CD14-positive monocyte (primary cell): Measurements from ENCODE around the gene SPTBN1. TPM values are rescaled to one million over a fixed set of nuclear protein-coding genes. Genes with fewer than 3 reads are reported as not detected.

Experiments used
- DNase-seq, 3 donors: peaks; one replicate each; pipeline ENCODE4 v3.0.0-alpha.2; 2011 to 2022
- H2AFZ ChIP-seq: 2 replicates; pipeline ENCODE4 v1.6.0; 2012; ENCODE audit warnings: mild to moderate bottlenecking, low read depth, low read length, inconsistent platforms; ENCODE audit not compliant: insufficient read depth, poor library complexity, severe bottlenecking
- H3K27ac ChIP-seq, 2 donors: 1 replicate in 1 of 2; 2 replicates in 1 of 2; pipeline ENCODE4 v1.5.1; 2012 to 2013; ENCODE audit warnings: low read length in 2 of 2, control low read depth in 1 of 2, inconsistent platforms in 1 of 2, low read depth in 1 of 2, mild to moderate bottlenecking in 1 of 2
- H3K27me3 ChIP-seq, 2 donors: one replicate each; pipeline versions ENCODE4 v1.6.0 to v1.6.1; 2011 to 2013; ENCODE audit warnings: low read length in 2 of 2; ENCODE audit not compliant: control insufficient read depth in 2 of 2, insufficient read depth in 2 of 2
- H3K36me3 ChIP-seq, 2 donors: replicated peaks in 1 of 2; 1 replicate in 1 of 2; 2 replicates in 1 of 2; pipeline versions ENCODE4 v1.5.1 to v1.6.1; 2012 to 2013; ENCODE audit warnings: low read length in 2 of 2, control low read depth in 1 of 2, inconsistent platforms in 1 of 2, mild to moderate bottlenecking in 1 of 2; ENCODE audit not compliant: insufficient read depth in 2 of 2, control insufficient read depth in 1 of 2
- H3K4me1 ChIP-seq, 2 donors: 1 replicate in 1 of 2; 2 replicates in 1 of 2; pipeline versions ENCODE4 v1.5.1 to v1.6.1; 2012 to 2013; ENCODE audit warnings: low read length in 2 of 2, control low read depth in 1 of 2, inconsistent platforms in 1 of 2, mild to moderate bottlenecking in 1 of 2, moderate library complexity in 1 of 2; ENCODE audit not compliant: insufficient read depth in 2 of 2, control insufficient read depth in 1 of 2
- H3K4me2 ChIP-seq: replicated peaks from 2 replicates; pipeline ENCODE3; 2012; ENCODE audit warnings: low read length, moderate library complexity, mild to moderate bottlenecking; ENCODE audit not compliant: poor library complexity, severe bottlenecking; ENCODE audit errors: extremely low read depth
- H3K4me3 ChIP-seq, 3 experiments: fragments of 200-600 bp in 1 of 3; sonication (generic) in 1 of 3; replicated peaks in 1 of 3; 1 replicate in 2 of 3; 2 replicates in 1 of 3; pipeline ENCODE4 v1.5.1; 2011 to 2013; ENCODE audit warnings: low read length in 3 of 3, mild to moderate bottlenecking in 3 of 3, control low read depth in 2 of 3, low read depth in 2 of 3, inconsistent platforms in 1 of 3, moderate library complexity in 1 of 3
- H3K79me2 ChIP-seq: 2 replicates; pipeline ENCODE4 v1.6.0; 2012; ENCODE audit warnings: mild to moderate bottlenecking, control low read depth, inconsistent platforms, low read length, moderate library complexity; ENCODE audit not compliant: insufficient read depth
- H3K9ac ChIP-seq: 2 replicates; pipeline ENCODE4 v1.6.0; 2017; ENCODE audit warnings: low read length, mild to moderate bottlenecking; ENCODE audit not compliant: insufficient read depth, poor library complexity, severe bottlenecking
- H3K9me3 ChIP-seq, 2 donors: replicated peaks in 1 of 2; 1 replicate in 1 of 2; 2 replicates in 1 of 2; pipeline versions ENCODE4 v1.5.1 to v1.6.1; 2012 to 2013; ENCODE audit warnings: low read length in 2 of 2, control low read depth in 1 of 2; ENCODE audit not compliant: control insufficient read depth in 1 of 2, insufficient read depth in 1 of 2
- H4K20me1 ChIP-seq: 2 replicates; pipeline ENCODE4 v1.6.0; 2012; ENCODE audit warnings: mild to moderate bottlenecking, low read length, control low read depth, moderate library complexity; ENCODE audit not compliant: insufficient read depth
- H3K27ac Mint-ChIP-seq, 7 donors: one replicate each; pipeline ENCODE4 v1.8.0; 2020; ENCODE audit warnings: mild to moderate bottlenecking in 7 of 7, mixed read lengths in 7 of 7, moderate library complexity in 6 of 7, inconsistent platforms in 2 of 7
- H3K27me3 Mint-ChIP-seq, 3 donors: one replicate each; pipeline ENCODE4 v1.8.0; 2021 to 2022; ENCODE audit warnings: low read depth in 3 of 3, mild to moderate bottlenecking in 3 of 3, mixed read lengths in 3 of 3, moderate library complexity in 3 of 3, inconsistent platforms in 1 of 3
- H3K36me3 Mint-ChIP-seq, 2 donors: one replicate each; pipeline ENCODE4 v1.8.0; 2020; ENCODE audit warnings: mixed read lengths in 2 of 2, inconsistent platforms in 1 of 2, mild to moderate bottlenecking in 1 of 2
- H3K4me1 Mint-ChIP-seq: one replicate; pipeline ENCODE4 v1.8.0; 2020; ENCODE audit warnings: mild to moderate bottlenecking, mixed read lengths
- H3K4me3 Mint-ChIP-seq, 2 donors: one replicate each; pipeline ENCODE4 v1.8.0; 2020; ENCODE audit warnings: mild to moderate bottlenecking in 2 of 2, mixed read lengths in 2 of 2, moderate library complexity in 1 of 2
- H3K9me3 Mint-ChIP-seq, 7 donors: one replicate each; pipeline ENCODE4 v1.8.0; 2020 to 2022; ENCODE audit warnings: mixed read lengths in 7 of 7, mild to moderate bottlenecking in 6 of 7, moderate library complexity in 6 of 7, inconsistent platforms in 2 of 7
- CTCF ChIP-seq: fragments of 200-600 bp; IDR thresholded peaks from one replicate; pipeline ENCODE4 v1.8.0; 2022; ENCODE audit warnings: antibody characterized with exemption, mild to moderate bottlenecking
- WGBS: methylation state at CpG from one replicate; pipeline ENCODE4 v1.1.5; 2013; ENCODE audit warnings: missing lambda C conversion rate; ENCODE audit not compliant: insufficient coverage; 5-methylcytosine and 5-hydroxymethylcytosine counted together
- intact Hi-C, 2 donors: fragments of 100-400 bp; cut with micrococcal nuclease; formaldehyde crosslinking; loops; one replicate each; pipeline versions ENCODE4 v1.15.0 to v1.15.1; 2023
- polyA plus RNA-seq, 3 donors: library from polyadenylated mRNA; depleted of rRNA in 1 of 3; unstranded in 2 of 3; stranded (reverse) in 1 of 3; fragments of 300-500 nt in 2 of 3; fragments of >200 nt in 1 of 3; fragmentation: Illumina TruSeq in 2 of 3; gene quantifications; 1 replicate in 2 of 3; 2 replicates in 1 of 3; pipeline ENCODE4 v1.2.3, GENCODE V29; 2012 to 2021

The SPTBN1 gene
- polyA plus RNA-seq, 3 donors: 0.79 to 2.8 (median 1.7) TPM

DNA sequence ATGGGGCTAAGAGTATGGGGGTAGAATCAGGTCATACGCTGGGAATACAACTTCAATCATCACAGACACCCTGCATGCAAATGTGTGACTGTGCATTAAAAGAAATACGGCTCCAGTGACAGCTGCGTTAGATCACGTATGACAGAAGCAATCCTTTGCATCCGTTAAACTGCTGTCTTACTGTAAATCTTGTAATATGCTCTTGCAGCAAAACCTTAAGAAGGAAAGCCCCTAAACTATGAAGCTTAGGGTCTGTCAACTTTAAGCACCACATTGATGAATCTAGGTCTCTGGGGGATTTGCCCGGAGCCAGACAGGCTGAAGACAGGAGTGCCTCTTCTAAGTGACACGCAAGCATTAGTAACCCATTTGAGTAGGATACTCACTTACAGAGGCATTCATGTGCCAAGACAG is 182.7 kb downstream of the SPTBN1 start:
- Mint-ChIP-seq H3K27ac (peak overlapping the region in 2 of 7 donors; percentile 12 to 83), H3K4me3 (no peak overlapping the region), H3K36me3 (peaks cover 58 to 87% of the 10 kb centered on the region in 2 donors), H3K4me1 (peaks cover 8% of the 10 kb centered on the region), H3K9me3 (no peaks in the 10 kb centered on the region), H3K27me3 (no peaks in the 10 kb centered on the region)
- DNase-seq: no peak
- Histone ChIP-seq H3K27ac (peak overlapping the region in 1 of 2 donors; percentile 62), H3K4me3 (no peak overlapping the region), H2AFZ (no peak overlapping the region), H3K9ac (no peak overlapping the region), H3K4me1 (peaks cover 5 to 14% of the 10 kb centered on the region in 2 donors), H3K79me2 (no peaks in the 10 kb centered on the region), H3K9me3 (no peaks in the 10 kb centered on the region), H4K20me1 (no peaks in the 10 kb centered on the region), H3K36me3 (peaks cover 16 to 67% of the 10 kb centered on the region in 2 donors), H3K4me2 (no peak overlapping the region), H3K27me3 (no peaks in the 10 kb centered on the region)
- intact Hi-C loops: no loop called here
- WGBS: 97% methylated on average over 6 of the region's 7 CpGs
- no peak for TF ChIP-seq CTCF

GRCh38 chr2:54639609-54640008 is 183.5 kb downstream of the SPTBN1 start:
- WGBS: 100% methylated on average over 1 of the region's 4 CpGs
- H3K27ac Mint-ChIP-seq: no peak overlapping the region
- H3K4me3 ChIP-seq: no peak overlapping the region

More at GRCh38 chr2:54639609-54640008, 183.5 kb downstream of the SPTBN1 start:
- Mint-ChIP-seq H3K36me3 (peaks cover 61 to 87% of the 10 kb centered on the region in 2 donors), H3K27me3 (no peaks in the 10 kb centered on the region), H3K9me3 (no peaks in the 10 kb centered on the region), H3K4me3 (no peak overlapping the region), H3K4me1 (peaks cover 8% of the 10 kb centered on the region)
- Histone ChIP-seq H3K9ac (no peak overlapping the region), H3K9me3 (no peaks in the 10 kb centered on the region), H3K4me1 (peaks cover 5 to 14% of the 10 kb centered on the region in 2 donors), H3K27me3 (no peaks in the 10 kb centered on the region), H3K36me3 (peaks cover 20 to 68% of the 10 kb centered on the region in 2 donors), H3K4me2 (no peak overlapping the region), H3K27ac (peak overlapping the region in 1 of 2 donors; percentile 12), H4K20me1 (no peaks in the 10 kb centered on the region), H3K79me2 (no peaks in the 10 kb centered on the region), H2AFZ (no peak overlapping the region)
- TF ChIP-seq CTCF: no peak
- no peak for DNase-seq
- intact Hi-C loops: no loop called here
